PC-9 (cell line): ENCODE results near the gene FAAH2.

ENCODE experiments used
- EZH2 ChIP-seq: fragments of 200-600 bp; sonication (generic); IDR thresholded peaks from 2 replicates; pipeline ENCODE4 v1.8.0; 2017; ENCODE audit warnings: antibody characterized with exemption, low read depth
- TF ChIP-seq, protein P1 (sequence below): fragments of 200-600 bp; sonication (generic); conservative IDR thresholded peaks from 2 replicates; pipeline ENCODE4 v1.6.1; 2017; ENCODE audit warnings: mixed run types, antibody characterized with exemption, mild to moderate bottlenecking, moderate library complexity

DNA sequence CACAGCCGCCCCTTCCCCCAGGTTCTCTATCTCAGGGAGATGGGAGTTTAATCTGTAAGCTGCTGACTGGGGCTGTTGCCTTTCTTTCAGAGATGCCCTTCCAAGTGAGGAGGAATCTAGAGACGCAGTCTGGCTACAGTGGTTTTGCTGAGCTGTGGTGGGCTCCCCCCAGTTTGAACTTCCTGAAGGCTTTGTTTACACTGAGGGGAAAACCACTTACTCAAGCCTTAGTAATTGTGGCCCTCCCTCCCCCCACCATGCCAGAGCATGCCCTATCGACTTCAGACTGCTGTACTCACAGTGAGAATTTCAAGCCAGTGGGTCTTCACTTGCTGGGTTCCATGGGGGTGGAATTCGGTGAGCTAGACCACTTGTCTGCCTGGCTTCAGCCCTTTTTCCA, 131.3 kb downstream of the FAAH2 start:
- TF ChIP-seq, protein P1, sequence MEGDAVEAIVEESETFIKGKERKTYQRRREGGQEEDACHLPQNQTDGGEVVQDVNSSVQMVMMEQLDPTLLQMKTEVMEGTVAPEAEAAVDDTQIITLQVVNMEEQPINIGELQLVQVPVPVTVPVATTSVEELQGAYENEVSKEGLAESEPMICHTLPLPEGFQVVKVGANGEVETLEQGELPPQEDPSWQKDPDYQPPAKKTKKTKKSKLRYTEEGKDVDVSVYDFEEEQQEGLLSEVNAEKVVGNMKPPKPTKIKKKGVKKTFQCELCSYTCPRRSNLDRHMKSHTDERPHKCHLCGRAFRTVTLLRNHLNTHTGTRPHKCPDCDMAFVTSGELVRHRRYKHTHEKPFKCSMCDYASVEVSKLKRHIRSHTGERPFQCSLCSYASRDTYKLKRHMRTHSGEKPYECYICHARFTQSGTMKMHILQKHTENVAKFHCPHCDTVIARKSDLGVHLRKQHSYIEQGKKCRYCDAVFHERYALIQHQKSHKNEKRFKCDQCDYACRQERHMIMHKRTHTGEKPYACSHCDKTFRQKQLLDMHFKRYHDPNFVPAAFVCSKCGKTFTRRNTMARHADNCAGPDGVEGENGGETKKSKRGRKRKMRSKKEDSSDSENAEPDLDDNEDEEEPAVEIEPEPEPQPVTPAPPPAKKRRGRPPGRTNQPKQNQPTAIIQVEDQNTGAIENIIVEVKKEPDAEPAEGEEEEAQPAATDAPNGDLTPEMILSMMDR = no peak
- TF ChIP-seq EZH2 = no peak
